GM20000 (cell line): ENCODE data around the gene HYAL3.
"Not testable (repeated sequence)": the region's sequence is repeated elsewhere in the genome, so short reads cannot be mapped to it uniquely, and the experiment has no call there.

Experiments
- DNase-seq: peaks from one replicate; pipeline ENCODE4 v3.0.0; 2012; ENCODE audit warnings: low spot score
- TF ChIP-seq, protein P1 (sequence below): IDR thresholded peaks from 2 replicates; pipeline ENCODE4 v1.5.1; 2012; ENCODE audit warnings: mild to moderate bottlenecking, control low read depth; ENCODE audit errors: extremely low read depth, missing control alignments

Gene HYAL3

DNA sequence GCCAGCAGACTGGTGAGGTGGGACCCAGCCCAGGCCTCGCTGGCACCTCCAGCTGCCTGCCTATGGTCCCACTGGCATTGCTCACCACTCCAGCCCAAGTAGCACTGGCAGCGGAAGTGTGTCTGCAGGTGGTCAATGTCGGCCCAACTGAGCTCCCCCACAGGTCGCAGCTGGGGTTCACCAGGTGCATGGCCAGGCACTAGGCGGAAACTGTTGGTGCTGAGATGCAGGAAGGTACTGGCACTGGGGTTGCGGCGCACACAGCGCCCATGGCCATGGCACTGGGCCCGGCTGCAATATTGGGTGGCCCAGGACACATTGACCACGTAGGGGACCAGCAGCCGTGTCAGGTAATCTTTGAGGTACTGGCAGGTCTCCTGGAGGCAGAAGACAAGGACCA is 19.0 kb upstream of the HYAL3 start:
- no peak for DNase-seq
- TF ChIP-seq, protein P1, sequence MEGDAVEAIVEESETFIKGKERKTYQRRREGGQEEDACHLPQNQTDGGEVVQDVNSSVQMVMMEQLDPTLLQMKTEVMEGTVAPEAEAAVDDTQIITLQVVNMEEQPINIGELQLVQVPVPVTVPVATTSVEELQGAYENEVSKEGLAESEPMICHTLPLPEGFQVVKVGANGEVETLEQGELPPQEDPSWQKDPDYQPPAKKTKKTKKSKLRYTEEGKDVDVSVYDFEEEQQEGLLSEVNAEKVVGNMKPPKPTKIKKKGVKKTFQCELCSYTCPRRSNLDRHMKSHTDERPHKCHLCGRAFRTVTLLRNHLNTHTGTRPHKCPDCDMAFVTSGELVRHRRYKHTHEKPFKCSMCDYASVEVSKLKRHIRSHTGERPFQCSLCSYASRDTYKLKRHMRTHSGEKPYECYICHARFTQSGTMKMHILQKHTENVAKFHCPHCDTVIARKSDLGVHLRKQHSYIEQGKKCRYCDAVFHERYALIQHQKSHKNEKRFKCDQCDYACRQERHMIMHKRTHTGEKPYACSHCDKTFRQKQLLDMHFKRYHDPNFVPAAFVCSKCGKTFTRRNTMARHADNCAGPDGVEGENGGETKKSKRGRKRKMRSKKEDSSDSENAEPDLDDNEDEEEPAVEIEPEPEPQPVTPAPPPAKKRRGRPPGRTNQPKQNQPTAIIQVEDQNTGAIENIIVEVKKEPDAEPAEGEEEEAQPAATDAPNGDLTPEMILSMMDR: no peak

DNA sequence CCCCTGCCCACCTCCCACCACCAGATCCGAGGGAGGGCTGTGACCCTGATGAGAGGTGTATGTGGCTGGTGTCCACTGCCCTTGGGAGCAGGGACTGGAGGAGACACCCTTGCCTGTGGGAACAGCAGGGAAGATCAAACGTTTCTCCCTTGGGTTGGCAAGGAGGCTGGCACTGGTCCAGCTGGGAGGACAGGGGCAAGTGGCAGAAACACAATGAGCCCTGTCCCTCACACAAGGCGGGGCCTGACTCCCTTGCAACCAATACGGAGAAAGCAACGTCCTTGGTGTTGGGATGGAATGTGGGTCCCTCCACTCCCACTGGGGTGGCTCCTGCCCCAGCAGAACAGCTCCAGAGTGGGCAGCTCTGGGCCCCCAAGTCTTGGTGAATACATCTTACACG is 18.1 kb upstream of the HYAL3 start:
- TF ChIP-seq, protein P1: no peak
- no peak for DNase-seq

DNA sequence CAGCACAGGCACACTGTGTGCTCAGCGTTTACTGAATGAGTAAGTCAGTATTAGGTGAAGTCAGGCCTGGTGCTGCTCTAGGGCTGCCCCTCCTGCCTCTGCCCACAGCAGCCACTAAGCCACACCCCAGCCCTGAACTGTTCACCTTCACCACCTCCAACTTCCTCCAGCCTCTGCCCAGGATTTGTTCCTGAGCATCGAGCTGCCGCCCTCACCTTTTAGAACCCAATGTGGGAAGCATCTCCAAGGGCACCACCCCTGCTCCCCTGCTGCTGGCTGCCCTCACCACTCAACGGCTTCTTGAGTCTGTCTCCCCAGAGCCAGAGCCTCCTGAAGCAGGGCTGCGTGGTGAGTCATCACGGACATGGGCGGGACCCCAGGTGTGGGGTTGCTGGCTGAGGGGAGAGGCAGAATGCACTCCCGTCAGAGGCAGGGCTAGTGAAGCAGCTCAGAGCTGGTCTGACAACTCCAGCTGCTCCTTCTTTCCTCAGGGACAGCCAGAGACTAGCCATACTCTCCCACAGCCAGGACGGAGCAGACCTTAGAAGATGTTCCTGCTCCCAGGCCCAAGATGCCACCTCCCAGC is 17.5 kb upstream of the HYAL3 start:
- TF ChIP-seq, protein P1: no peak
- DNase-seq: no peak

DNA sequence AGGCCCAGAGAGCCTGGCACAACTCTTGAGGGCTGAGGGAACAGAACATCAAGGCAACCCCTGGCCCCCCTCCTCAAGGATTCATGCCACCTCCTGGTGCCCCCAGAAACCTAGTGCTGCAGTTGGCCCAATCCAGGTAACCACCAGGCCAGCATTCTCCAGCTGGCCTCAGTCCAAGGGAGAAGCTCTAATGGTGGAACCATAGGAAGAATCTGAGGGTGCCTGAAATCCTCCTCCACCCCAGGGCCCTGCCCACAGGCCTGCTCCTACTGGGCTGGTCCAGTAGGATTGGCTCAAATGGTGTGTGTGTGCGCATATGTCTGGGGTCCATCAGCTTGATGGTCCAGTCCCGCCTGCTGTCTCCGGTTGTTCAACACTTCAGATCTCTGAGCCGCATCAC is 15.6 kb upstream of the HYAL3 start:
- DNase-seq: no peak
- TF ChIP-seq, protein P1: no peak

DNA sequence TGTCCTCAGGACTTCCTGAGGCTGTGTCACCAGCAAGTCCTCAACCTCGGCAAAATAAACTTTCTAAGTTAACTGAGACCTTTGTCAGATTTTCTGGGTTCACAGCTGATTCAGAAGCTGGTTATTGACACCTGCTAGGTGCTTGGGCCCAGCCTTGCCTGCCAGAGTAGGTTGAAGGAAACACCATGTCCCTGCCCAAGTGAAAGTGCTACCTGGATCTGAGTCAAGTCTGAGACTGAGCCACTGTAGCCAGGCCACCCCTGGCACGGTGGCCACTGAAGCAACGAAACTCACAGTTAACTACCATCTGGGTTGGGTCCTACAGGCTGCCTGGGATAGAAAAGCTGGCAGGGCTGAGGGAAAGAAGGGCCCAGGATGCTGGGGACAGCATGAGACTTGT is 15.1 kb upstream of the HYAL3 start:
- no peak for DNase-seq
- TF ChIP-seq, protein P1: no peak

DNA sequence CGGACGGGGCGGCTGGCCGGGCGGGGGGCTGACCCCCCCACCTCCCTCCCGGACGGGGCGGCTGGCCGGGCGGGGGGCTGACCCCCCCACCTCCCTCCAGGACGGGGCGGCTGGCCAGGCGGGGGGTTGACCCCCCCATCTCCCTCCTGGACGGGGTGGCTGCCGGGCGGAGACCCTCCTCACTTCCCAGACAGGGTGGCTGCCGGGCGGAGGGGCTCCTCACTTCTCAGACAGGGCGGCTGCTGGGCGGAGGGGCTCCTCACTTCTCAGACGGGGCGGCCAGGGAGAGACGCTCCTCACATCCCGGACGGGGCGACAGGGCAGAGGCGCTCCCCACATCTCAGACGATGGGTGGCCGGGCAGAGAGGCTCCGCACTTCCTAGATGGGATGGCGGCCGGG is 12.8 kb upstream of the HYAL3 start:
- DNase-seq: not testable (repeated sequence)

DNA sequence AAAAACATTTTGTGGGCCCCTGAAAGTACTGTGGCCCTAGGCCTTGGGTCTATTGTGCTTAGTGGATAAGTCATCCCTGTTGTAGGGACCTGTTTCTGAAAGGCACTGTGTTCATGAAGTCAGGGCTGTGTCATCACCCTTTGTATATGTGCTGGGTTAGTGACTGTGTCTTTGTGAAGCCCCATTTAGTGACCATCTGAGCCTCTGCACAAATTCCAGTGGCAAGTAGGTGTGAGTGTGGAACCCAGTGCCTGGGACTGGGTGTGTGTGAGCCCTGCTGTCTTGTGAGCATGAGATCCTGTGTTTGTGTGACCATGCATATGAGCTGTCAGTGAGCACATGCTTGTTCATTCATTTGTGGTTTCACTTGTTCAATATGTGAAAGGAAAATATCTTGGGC is 5.4 kb upstream of the HYAL3 start:
- no peak for DNase-seq
- TF ChIP-seq, protein P1: no peak

DNA sequence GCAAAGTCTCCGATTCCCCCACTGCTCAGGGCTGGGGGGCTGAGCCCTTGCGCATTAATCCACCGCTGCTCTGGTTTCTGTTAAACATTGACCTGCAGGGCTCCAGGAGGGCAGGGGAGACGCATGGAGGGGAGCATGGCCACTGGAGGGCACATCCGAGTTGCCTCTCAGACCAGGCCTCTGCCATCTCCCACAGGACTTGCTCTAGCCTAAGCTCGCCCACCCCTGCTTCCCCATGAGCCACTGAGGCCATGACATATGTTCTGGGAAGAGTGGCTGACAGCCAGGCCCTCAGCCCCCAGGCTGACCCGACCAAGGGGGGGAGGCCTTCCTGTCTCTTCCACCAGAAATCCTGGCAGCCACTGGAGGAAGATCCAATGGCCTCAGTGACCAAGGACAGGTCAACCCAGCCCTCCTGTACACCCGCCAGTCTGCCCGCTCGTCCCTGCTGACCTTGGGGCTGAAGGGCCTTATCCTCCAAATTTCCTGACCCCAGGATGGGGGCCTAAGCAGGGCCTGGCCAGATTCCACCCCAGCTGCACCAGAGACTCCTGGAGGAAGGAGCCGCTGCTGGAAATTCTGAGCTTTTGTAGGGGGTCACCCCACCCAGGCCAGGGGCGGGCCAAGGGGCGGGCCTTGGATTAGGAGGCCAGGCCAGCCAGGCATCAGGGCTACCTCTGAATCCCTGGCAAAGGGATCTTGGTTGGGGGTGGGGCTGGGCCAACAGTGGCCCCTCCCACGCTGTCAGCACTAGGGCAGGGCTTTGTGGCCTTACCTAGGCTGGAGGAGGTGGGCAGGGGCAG is 4.0 kb upstream of the HYAL3 start, which contains the start of gene HYAL1:
Gene HYAL1 (minus strand): TSS at position 562 of the 803 bp plus-strand sequence. CDS start 618 bp downstream, outside the sequence.
- TF ChIP-seq, protein P1: no peak
- no peak for DNase-seq
